HG03039 (cell line): ENCODE results near the gene ITM2A.

Experiments
- ATAC-seq: cut with Tn5 transposase; IDR thresholded peaks from one replicate; pipeline ENCODE4 v1.9.1; 2021; ENCODE audit warnings: mild to moderate bottlenecking, moderate library complexity; ENCODE audit not compliant: unreplicated experiment

The ITM2A gene

DNA sequence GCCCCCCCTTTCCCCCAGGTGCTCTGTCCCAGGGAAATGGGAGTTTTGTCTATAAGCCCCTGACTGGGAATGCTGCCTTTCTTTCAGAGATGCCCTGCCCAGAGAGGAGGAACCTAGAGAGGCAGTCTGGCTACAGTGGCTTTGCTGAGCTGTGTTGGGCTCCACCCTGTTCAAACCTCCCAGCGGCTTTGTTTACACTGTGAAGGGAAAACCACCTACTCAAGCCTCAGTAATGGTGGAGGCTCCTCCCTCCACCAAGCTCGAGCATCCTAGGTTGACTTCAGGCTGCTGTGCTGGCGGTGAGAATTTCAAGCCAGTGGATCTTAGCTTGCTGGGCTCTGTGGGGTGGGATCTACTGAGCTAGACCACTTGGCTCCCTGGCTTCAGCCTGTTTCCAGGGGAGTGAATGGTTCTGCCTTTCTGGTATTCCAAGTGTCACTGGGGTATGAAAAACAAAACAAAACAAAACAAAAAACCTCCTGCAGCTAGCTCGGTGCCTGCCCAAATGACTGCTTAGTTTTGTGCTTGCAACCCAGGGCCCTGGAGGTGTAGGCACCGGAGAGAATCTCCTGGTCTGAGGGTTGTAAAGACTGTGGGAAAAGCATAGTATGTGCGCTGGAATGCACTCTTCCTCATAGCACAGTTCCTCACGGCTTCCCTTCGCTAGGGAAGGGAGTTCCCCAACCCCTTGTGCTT is 41.7 kb downstream of the ITM2A start:
- ATAC-seq: no peak
